Central memory CD4-positive, alpha-beta T cell (primary cell): ENCODE data around the gene MRPS2.

Experiments used
- DNase-seq: peaks from one replicate; pipeline ENCODE4 v3.0.0; 2022

Gene MRPS2

GRCh38 chr9:135480940-135481310, 19.6 kb upstream of the MRPS2 start:
- DNase-seq, result no peak

GRCh38 chr9:135482015-135482754, 18.3 kb upstream of the MRPS2 start:
- no peak for DNase-seq

- DNase-seq, result no peak
Measured at GRCh38 chr9:135484460-135485277, 15.8 kb upstream of the MRPS2 start.

GRCh38 chr9:135485385-135485784, 15.1 kb upstream of the MRPS2 start:
- DNase-seq, result no peak

GRCh38 chr9:135485832-135486231, 14.7 kb upstream of the MRPS2 start:
- DNase-seq, result no peak

GRCh38 chr9:135486267-135487065, 14.0 kb upstream of the MRPS2 start:
- DNase-seq, result no peak

- no peak for DNase-seq
Measured at GRCh38 chr9:135487281-135488012, 13.0 kb upstream of the MRPS2 start.

- no peak for DNase-seq
Measured at GRCh38 chr9:135488013-135488330, 12.5 kb upstream of the MRPS2 start.

GRCh38 chr9:135488527-135488926, 12.0 kb upstream of the MRPS2 start:
- DNase-seq, result no peak

GRCh38 chr9:135489188-135489906, 11.1 kb upstream of the MRPS2 start:
- no peak for DNase-seq

- no peak for DNase-seq
Measured at GRCh38 chr9:135490166-135490870, 10.2 kb upstream of the MRPS2 start.

- no peak for DNase-seq
Measured at GRCh38 chr9:135490980-135491464, 9.5 kb upstream of the MRPS2 start.

- DNase-seq, result no peak
Measured at GRCh38 chr9:135491764-135492163, 8.7 kb upstream of the MRPS2 start.

- DNase-seq, result no peak
Measured at GRCh38 chr9:135492886-135493669, 7.4 kb upstream of the MRPS2 start.

- DNase-seq, result no peak
Measured at GRCh38 chr9:135494791-135495559, 5.5 kb upstream of the MRPS2 start.

- DNase-seq, result no peak
Measured at GRCh38 chr9:135498381-135499126, 1.9 kb upstream of the MRPS2 start.

- DNase-seq, result peak; percentile 79
Measured at GRCh38 chr9:135499326-135500070, 984 bp upstream of the MRPS2 start.

GRCh38 chr9:135500071-135500524, 384 bp upstream of the MRPS2 start:
- no peak for DNase-seq
